Fibroblast of gingiva (primary cell): ENCODE measurements around the gene KCNJ10.
"Not testable (repeated sequence)": the region's sequence is repeated elsewhere in the genome, so short reads cannot be mapped to it uniquely, and the experiment has no call there.

Source experiments
- DNase-seq: peaks from one replicate; pipeline ENCODE4 v3.0.0-alpha.2; 2011; ENCODE audit warnings: low read depth

The KCNJ10 gene

GRCh38 chr1:160061369-160062229 lies 8.4 kb downstream of the KCNJ10 start:
- no peak for DNase-seq

- no peak for DNase-seq
These were observed 11.9 kb downstream of the KCNJ10 start for GRCh38 chr1:160058087-160058486.

GRCh38 chr1:160056648-160057169 lies 13.3 kb downstream of the KCNJ10 start:
- DNase-seq, result no peak

GRCh38 chr1:160053548-160054365 lies 16.2 kb downstream of the KCNJ10 start:
- DNase-seq, result no peak

- DNase-seq, result no peak
These were observed 17.0 kb downstream of the KCNJ10 start for GRCh38 chr1:160052936-160053335.

- no peak for DNase-seq
These were observed 19.3 kb downstream of the KCNJ10 start for GRCh38 chr1:160050619-160051018.

- not testable (repeated sequence) for DNase-seq
These were observed 19.8 kb downstream of the KCNJ10 start for GRCh38 chr1:160050182-160050581.

- DNase-seq, result no peak
These were observed 20.9 kb downstream of the KCNJ10 start for GRCh38 chr1:160049101-160049500.

- no peak for DNase-seq
These were observed 21.6 kb downstream of the KCNJ10 start for GRCh38 chr1:160048335-160048734.

- no peak for DNase-seq
These were observed 22.6 kb downstream of the KCNJ10 start for GRCh38 chr1:160047111-160047991.

- peak; percentile 54 for DNase-seq
These were observed 23.4 kb downstream of the KCNJ10 start for GRCh38 chr1:160046494-160047110.

GRCh38 chr1:160045653-160046052 lies 24.3 kb downstream of the KCNJ10 start:
- no peak for DNase-seq

GRCh38 chr1:160043543-160043942 lies 26.4 kb downstream of the KCNJ10 start:
- DNase-seq, result no peak

- DNase-seq, result no peak
These were observed 29.5 kb downstream of the KCNJ10 start for GRCh38 chr1:160040476-160040875.

GRCh38 chr1:160032165-160032820 lies 37.7 kb downstream of the KCNJ10 start:
- DNase-seq, result no peak

GRCh38 chr1:160031365-160032164 lies 38.4 kb downstream of the KCNJ10 start, which contains the start of gene PIGM:
TSS of gene PIGM (minus strand) at chr1:160031990. CDS start at chr1:160031739, 251 bp downstream.
- peak; percentile 84 for DNase-seq

GRCh38 chr1:160030657-160031364 lies 39.1 kb downstream of the KCNJ10 start:
- no peak for DNase-seq

GRCh38 chr1:160028426-160028825 lies 41.5 kb downstream of the KCNJ10 start:
- no peak for DNase-seq

- peak; percentile 18 for DNase-seq
These were observed 44.6 kb downstream of the KCNJ10 start for GRCh38 chr1:160025314-160025713.
